ENCODE results near the gene FKBP1C.
"Not testable (repeated sequence)": the region's sequence is repeated elsewhere in the genome, so short reads cannot be mapped to it uniquely, and the experiment has no call there.

The FKBP1C gene

GRCh38 chr6:63211343-63211742, at the start of gene FKBP1C:
TSS of gene FKBP1C (plus strand) at chr6:63211469.
- DNase-seq: not testable (repeated sequence)

- DNase-seq: not testable (repeated sequence)
These were observed 47.0 kb upstream of the FKBP1C start for GRCh38 chr6:63164047-63164803.

GRCh38 chr6:63174173-63174572, 37.1 kb upstream of the FKBP1C start:
- DNase-seq: no peak

GRCh38 chr6:63176181-63176580, 35.1 kb upstream of the FKBP1C start:
- no peak for DNase-seq

GRCh38 chr6:63180367-63180766, 30.9 kb upstream of the FKBP1C start:
- no peak for DNase-seq

- no peak for DNase-seq
These were observed 24.3 kb upstream of the FKBP1C start for GRCh38 chr6:63186970-63187369.

- no peak for DNase-seq
These were observed 22.4 kb upstream of the FKBP1C start for GRCh38 chr6:63188828-63189227.

GRCh38 chr6:63193324-63193723, 17.9 kb upstream of the FKBP1C start:
- no peak for DNase-seq

- DNase-seq: no peak
These were observed 13.5 kb upstream of the FKBP1C start for GRCh38 chr6:63197741-63198140.

- DNase-seq: no peak
These were observed 2.1 kb downstream of the FKBP1C start for GRCh38 chr6:63213325-63213724.

- no peak for DNase-seq
These were observed 3.5 kb downstream of the FKBP1C start for GRCh38 chr6:63214816-63215215.

- DNase-seq: no peak
These were observed 12.9 kb downstream of the FKBP1C start for GRCh38 chr6:63224179-63224578.

GRCh38 chr6:63225987-63226386, 14.7 kb downstream of the FKBP1C start:
- not testable (repeated sequence) for DNase-seq

GRCh38 chr6:63227928-63228894, 16.9 kb downstream of the FKBP1C start:
- DNase-seq: not testable (repeated sequence)

GRCh38 chr6:63230027-63230426, 18.8 kb downstream of the FKBP1C start:
- not testable (repeated sequence) for DNase-seq

GRCh38 chr6:63230511-63230910, 19.2 kb downstream of the FKBP1C start:
- DNase-seq: not testable (repeated sequence)

GRCh38 chr6:63236398-63236817, 25.1 kb downstream of the FKBP1C start:
- DNase-seq: no peak

- no peak for DNase-seq
These were observed 34.2 kb downstream of the FKBP1C start for GRCh38 chr6:63245420-63245819.

- DNase-seq: no peak
These were observed 34.6 kb downstream of the FKBP1C start for GRCh38 chr6:63245909-63246308.

- no peak for DNase-seq
These were observed 35.3 kb downstream of the FKBP1C start for GRCh38 chr6:63246581-63246980.

GRCh38 chr6:63249875-63250482, 38.7 kb downstream of the FKBP1C start:
- no peak for DNase-seq

- no peak for DNase-seq
These were observed 47.9 kb downstream of the FKBP1C start for GRCh38 chr6:63259153-63259552.
